Caki2 (cell line): Measurements from ENCODE around the gene FAHD2A. TPM values are rescaled to one million over a fixed set of nuclear protein-coding genes. Genes with fewer than 3 reads are reported as not detected.
"Not testable (repeated sequence)": the region's sequence is repeated elsewhere in the genome, so short reads cannot be mapped to it uniquely, and the experiment has no call there.

Source experiments
- DNase-seq: peaks from one replicate; pipeline ENCODE4 v3.0.0-alpha.2; 2015; ENCODE audit warnings: low read depth
- in situ Hi-C: cut with HindIII; loops from 2 replicates; pipeline ENCODE4 v1.10.0; 2016; ENCODE audit warnings: low sequenced_read_pairs, low pct_unique_long_range_greater_than_20kb, mixed read lengths
- total RNA-seq: library from RNA; depleted of rRNA; stranded (reverse); fragments of >200 nt; shearing (Covaris generic); gene quantifications from 2 replicates; pipeline ENCODE4 v1.2.3, GENCODE V29; 2014; ENCODE audit warnings: low replicate concordance

Gene FAHD2A
- total RNA-seq, 1 experiment from 2014 or later, result 99.1 TPM

- in situ Hi-C loops, result no loop called here
Observed at GRCh38 chr2:95374451-95374920, 28.0 kb upstream of the FAHD2A start.

GRCh38 chr2:95374921-95375471 is 27.5 kb upstream of the FAHD2A start:
- DNase-seq, result no peak
- in situ Hi-C loops, result no loop called here

More at GRCh38 chr2:95374451-95374920, 28.0 kb upstream of the FAHD2A start:
- DNase-seq, result no peak

GRCh38 chr2:95375532-95376150 is 26.9 kb upstream of the FAHD2A start:
- DNase-seq, result no peak

DNA sequence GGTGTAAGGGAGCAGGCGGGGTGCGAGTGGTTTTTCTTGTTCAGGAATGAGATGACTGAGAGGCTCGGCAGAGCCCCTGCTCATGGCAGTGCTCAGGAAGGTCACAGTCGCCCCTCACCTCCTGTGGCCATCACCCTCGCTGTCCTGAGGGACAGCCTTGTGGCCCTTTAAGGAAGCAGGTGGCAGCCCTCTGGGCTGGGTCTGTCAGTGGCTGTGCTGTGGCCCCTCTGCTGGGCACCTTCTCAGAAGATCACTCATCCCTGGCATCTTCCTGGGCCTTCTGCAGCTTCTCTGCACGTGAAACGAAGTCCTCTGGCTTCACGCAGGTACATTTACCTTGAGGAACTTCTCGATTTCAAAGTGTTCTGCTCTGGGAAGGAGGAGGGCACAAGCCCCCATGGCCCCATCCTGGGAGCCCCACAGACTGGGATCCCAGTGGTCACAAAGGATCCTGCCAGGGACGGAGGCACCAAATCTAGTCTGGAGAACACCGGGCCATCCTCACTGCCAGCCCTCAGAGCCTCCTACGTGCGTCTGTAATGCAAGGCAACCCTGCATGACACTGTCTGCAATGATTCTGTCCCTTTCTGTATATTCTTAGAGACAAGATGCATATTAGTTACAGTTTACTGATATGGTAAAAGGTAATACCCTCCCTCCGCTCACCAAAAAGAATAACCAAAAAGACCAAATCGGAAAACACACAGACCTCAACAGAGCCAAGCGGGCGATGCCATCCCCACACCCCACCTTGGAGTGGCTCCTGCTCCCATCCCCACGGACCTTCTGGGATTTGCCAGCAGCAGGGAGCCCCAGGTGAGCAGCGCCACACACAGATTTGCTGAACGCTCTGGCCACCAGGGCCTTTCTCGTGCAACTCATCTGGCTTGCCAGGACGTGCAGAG is 25.9 kb upstream of the FAHD2A start:
- DNase-seq, result no peak
- in situ Hi-C loops, result no loop called here

More at GRCh38 chr2:95375532-95376150, 26.9 kb upstream of the FAHD2A start:
- in situ Hi-C loops, result no loop called here

DNA sequence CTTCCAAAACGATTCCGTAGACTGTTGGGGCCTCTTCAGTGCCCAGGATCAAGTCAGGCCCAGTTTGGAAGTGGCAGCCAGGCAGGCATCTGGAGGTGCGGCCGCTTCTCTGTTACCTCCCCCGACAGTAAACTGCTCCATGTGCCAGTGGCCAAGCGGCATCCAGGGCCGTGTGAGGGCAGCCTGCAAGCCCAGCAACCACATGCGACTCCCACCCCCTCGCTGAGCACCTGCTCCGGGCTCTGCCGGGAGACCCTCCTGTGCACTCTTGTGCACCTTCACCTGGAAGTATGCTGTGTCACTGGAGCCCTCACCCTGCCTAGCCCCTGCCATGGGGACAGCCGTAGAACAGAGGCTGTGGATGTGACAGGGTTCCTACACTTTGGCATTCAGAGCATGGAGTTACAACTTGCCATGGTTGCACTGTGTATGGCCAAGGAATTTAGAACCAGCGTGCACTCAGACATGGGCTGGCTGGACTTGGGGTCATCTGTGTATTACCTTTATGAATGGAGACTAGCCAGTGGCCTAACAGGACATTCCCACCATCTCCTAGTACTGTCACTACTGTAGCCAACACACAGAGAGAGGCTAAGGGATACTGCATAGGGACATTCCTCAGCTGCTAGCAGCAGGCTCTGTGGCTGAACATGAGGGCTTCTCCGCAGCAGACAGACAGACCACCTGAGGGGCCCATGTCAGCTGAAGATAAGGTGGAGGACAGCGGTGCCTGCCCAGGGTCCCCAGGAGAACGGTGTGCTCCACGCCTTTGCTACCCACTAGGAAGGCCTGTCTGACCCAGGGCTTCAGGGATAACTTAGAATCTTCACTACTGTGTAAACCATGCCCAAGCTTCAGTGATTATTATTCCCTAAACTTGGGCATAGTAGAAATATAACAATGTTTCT is 25.0 kb upstream of the FAHD2A start:
- in situ Hi-C loops, result no loop called here
- no peak for DNase-seq

GRCh38 chr2:95378281-95378680 is 24.2 kb upstream of the FAHD2A start:
- in situ Hi-C loops, DNase-seq: not testable (repeated sequence)

- no peak for DNase-seq
- in situ Hi-C loops, result no loop called here
Observed at GRCh38 chr2:95379371-95379831, 23.1 kb upstream of the FAHD2A start.

GRCh38 chr2:95380280-95380679 is 22.2 kb upstream of the FAHD2A start:
- DNase-seq, result no peak
- in situ Hi-C loops, result no loop called here

DNA sequence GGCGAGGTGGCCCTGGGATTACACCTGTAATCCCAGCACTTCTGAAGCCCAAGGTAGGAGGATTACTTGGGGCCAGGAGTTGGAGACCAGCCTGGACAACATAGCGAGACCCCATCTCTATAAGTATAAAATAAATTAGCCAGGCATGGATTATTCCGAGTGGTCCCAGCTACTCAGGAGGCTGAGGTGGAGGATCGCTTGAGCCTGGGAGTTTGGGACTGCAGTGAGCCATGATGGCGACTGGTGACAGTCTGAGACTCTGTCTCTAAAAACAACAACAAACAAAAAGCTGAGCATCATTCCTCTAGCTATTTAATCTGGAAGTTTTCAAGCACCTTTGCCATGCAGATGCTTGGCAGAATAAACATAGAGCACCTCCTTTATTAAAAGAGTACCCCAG is 21.8 kb upstream of the FAHD2A start:
- in situ Hi-C loops, result no loop called here
- DNase-seq, result no peak

GRCh38 chr2:95381212-95382191 is 21.0 kb upstream of the FAHD2A start:
- DNase-seq, result no peak
- in situ Hi-C loops, result no loop called here

GRCh38 chr2:95382192-95382591 is 20.3 kb upstream of the FAHD2A start:
- in situ Hi-C loops, result no loop called here
- no peak for DNase-seq

- no peak for DNase-seq
- in situ Hi-C loops, result no loop called here
Observed at GRCh38 chr2:95382686-95383634, 19.5 kb upstream of the FAHD2A start.

DNA sequence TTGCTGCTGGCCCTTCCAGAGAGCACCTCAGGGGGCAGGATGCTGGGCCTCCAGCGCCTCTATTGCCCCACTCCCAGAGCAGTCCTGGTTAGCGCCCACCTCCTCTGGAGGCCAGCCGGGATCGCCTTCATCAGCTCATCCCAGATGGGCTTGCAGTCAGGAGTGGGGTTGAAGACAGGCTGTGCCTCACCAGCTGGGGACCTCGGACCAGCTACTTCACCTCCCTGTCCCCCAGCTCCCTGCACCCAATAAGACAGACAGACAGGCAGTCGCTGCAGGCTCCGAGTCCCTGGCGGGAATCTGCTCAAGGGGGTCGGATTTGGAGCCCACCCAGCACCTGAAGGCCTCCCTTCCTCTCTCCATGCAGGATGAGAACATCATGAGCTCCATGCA is 18.9 kb upstream of the FAHD2A start:
- no peak for DNase-seq
- in situ Hi-C loops, result no loop called here

DNA sequence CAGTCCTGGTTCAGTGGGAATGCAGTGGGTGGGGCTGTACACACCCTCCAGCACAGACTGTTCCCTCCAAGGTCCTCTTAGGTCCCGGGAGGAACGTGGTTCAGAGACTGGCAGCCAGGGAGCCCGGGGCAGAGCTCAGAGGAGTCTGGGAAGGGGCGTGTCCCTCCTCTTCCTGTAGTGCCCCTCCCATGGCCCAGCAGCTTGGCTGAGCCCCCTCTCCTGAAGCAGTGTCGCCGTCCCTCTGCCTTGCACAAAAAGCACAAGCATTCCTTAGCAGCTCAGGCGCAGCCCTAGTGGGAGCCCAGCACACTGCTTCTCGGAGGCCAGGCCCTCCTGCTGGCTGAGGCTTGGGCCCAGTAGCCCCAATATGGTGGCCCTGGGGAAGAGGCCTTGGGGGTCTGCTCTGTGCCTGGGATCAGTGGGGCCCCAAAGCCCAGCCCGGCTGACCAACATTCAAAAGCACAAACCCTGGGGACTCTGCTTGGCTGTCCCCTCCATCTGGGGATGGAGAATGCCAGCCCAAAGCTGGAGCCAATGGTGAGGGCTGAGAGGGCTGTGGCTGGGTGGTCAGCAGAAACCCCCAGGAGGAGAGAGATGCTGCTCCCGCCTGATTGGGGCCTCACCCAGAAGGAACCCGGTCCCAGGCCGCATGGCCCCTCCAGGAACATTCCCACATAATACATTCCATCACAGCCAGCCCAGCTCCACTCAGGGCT is 17.5 kb upstream of the FAHD2A start:
- in situ Hi-C loops, result no loop called here
- no peak for DNase-seq

DNA sequence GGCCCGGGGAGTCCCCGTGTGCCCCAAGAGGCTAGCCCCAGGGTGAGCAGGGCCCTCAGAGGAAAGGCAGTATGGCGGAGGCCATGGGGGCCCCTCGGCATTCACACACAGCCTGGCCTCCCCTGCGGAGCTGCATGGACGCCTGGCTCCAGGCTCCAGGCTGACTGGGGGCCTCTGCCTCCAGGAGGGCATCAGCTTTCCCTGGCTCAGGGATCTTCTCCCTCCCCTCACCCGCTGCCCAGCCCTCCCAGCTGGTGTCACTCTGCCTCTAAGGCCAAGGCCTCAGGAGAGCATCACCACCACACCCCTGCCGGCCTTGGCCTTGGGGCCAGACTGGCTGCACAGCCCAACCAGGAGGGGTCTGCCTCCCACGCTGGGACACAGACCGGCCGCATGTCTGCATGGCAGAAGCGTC is 16.9 kb upstream of the FAHD2A start:
- no peak for DNase-seq
- in situ Hi-C loops, result no loop called here
